K562 (cell line): ENCODE results near the gene PPP6R3. TPM values are rescaled to one million over a fixed set of nuclear protein-coding genes. Genes with fewer than 3 reads are reported as not detected.

Experiments
- ATAC-seq: fragments of 200-7000 bp; cut with Tn5 transposase; 3 replicates; pipeline ENCODE4 v1.9.1; 2020; ENCODE audit warnings: moderate library complexity
- BruUV-seq: library from RNA; stranded (reverse); fragments of 400-500 nt; replicated peaks from 2 replicates; lab custom pipeline; 2021; lab: Mats Ljungman, UMichigan
- CTCF ChIA-PET: fragments of 300-600 bp; formaldehyde crosslinking; extraction: SDS; loops from one replicate; lab custom pipeline; 2021; ENCODE audit warnings: low intra/inter-chr PET ratio; lab: Yijun Ruan, JAX
- POLR2A ChIA-PET: fragments of 300-600, 350-650 bp; sonication (Branson Sonifier 250); formaldehyde crosslinking; extraction: SDS; loops from one replicate; lab custom pipeline; 2021; ENCODE audit warnings: antibody characterized with exemption, inconsistent platforms; lab: Yijun Ruan, JAX
- DNase-seq, 4 experiments: peaks; one replicate each; pipeline versions ENCODE4 v3.0.0 to v3.0.0-alpha.2; 2011 to 2018; ENCODE audit warnings: low spot score in 3 of 4, mixed read lengths in 3 of 4; ENCODE audit errors: extremely low read depth in 1 of 4
- FAIRE-seq: peaks from 2 replicates; lab custom pipeline; 2011; peaks lifted over from hg19 to GRCh38; lab: Jason Lieb, UNC
- H2AFZ ChIP-seq: 2 replicates; pipeline ENCODE4 v1.6.0; 2011; ENCODE audit warnings: low read depth, low read length, control low read depth, inconsistent platforms
- H3K27ac ChIP-seq: fragments of 200-600 bp; 3 replicates; pipeline ENCODE4 v1.8.0; 2011; ENCODE audit warnings: low read depth, mild to moderate bottlenecking, control low read depth, inconsistent platforms, low read length, moderate library complexity, mixed read lengths; ENCODE audit errors: extremely low read depth
- H3K27me3 ChIP-seq, 2 experiments: fragments of 300-600 bp in 1 of 2; 2 replicates in 1 of 2; 3 replicates in 1 of 2; pipeline versions ENCODE4 v1.6.0 to v1.8.0; 2011; ENCODE audit warnings: inconsistent platforms in 2 of 2, low read length in 2 of 2, mild to moderate bottlenecking in 1 of 2, mixed read lengths in 1 of 2, moderate library complexity in 1 of 2; ENCODE audit not compliant: control insufficient read depth in 2 of 2, insufficient read depth in 2 of 2
- H3K36me3 ChIP-seq: fragments of 300-600 bp; 3 replicates; pipeline ENCODE4 v1.8.0; 2011; ENCODE audit warnings: mild to moderate bottlenecking, low read length, inconsistent platforms; ENCODE audit not compliant: control insufficient read depth, insufficient read depth
- H3K4me1 ChIP-seq, 2 experiments: fragments of 200-600 bp in 1 of 2; replicated peaks in 1 of 2; 2 replicates in 1 of 2; 3 replicates in 1 of 2; pipeline versions ENCODE4 v1.5.1 to v1.8.0; 2011; ENCODE audit warnings: inconsistent platforms in 2 of 2, low read length in 2 of 2, mild to moderate bottlenecking in 1 of 2, mixed read lengths in 1 of 2, moderate library complexity in 1 of 2; ENCODE audit not compliant: control insufficient read depth in 2 of 2, insufficient read depth in 2 of 2
- H3K4me2 ChIP-seq: 2 replicates; pipeline ENCODE4 v1.6.1; 2011; ENCODE audit warnings: low read length, control low read depth, inconsistent platforms, mixed read lengths; ENCODE audit not compliant: insufficient read depth
- H3K4me3 ChIP-seq: fragments of 200-600 bp; sonication (generic), shearing (Covaris generic); 2 replicates; pipeline ENCODE4 v1.5.1; 2016; ENCODE audit warnings: control low read depth, inconsistent platforms
- H3K79me2 ChIP-seq: fragments of 200-600 bp; 3 replicates; pipeline ENCODE4 v1.8.0; 2011; ENCODE audit warnings: low read length, inconsistent platforms; ENCODE audit not compliant: control insufficient read depth, insufficient read depth
- H3K9ac ChIP-seq, 2 experiments: 2 replicates each; pipeline versions ENCODE4 v1.6.0 to v1.6.1; 2011; ENCODE audit warnings: low read depth in 2 of 2, low read length in 2 of 2, control low read depth in 1 of 2, inconsistent platforms in 1 of 2, mild to moderate bottlenecking in 1 of 2, mixed read lengths in 1 of 2; ENCODE audit not compliant: insufficient read depth in 1 of 2
- H3K9me1 ChIP-seq: one replicate; pipeline ENCODE4 v1.6.0; 2011; ENCODE audit warnings: inconsistent platforms, mild to moderate bottlenecking, low read length, moderate library complexity; ENCODE audit not compliant: control insufficient read depth, insufficient read depth
- H3K9me3 ChIP-seq: replicated peaks from 2 replicates; pipeline ENCODE4 v1.5.1; 2011; ENCODE audit warnings: low read depth, low read length, inconsistent platforms; ENCODE audit not compliant: control insufficient read depth, insufficient read depth
- H4K20me1 ChIP-seq: replicated peaks from 2 replicates; pipeline ENCODE4 v1.6.1; 2011; ENCODE audit warnings: low read length, inconsistent platforms, mixed read lengths; ENCODE audit not compliant: control insufficient read depth, insufficient read depth
- HOXB6 ChIP-seq: fragments of 250-450 bp; sonication (Bioruptor Pico); IDR thresholded peaks from 2 replicates; pipeline ENCODE4 v1.5.1; 2022; ENCODE audit warnings: mild to moderate bottlenecking, borderline replicate concordance
- MAFF ChIP-seq: IDR thresholded peaks from 2 replicates; pipeline ENCODE4 v1.6.1; 2012; ENCODE audit warnings: low read length, improper control_type of control experiment
- NFYB ChIP-seq: IDR thresholded peaks from 2 replicates; pipeline ENCODE4 v1.6.1; 2011; ENCODE audit warnings: mild to moderate bottlenecking, moderate library complexity; ENCODE audit not compliant: insufficient read length; ENCODE audit errors: extremely low read depth
- WGBS: fragments of 100-300 bp; shearing (Covaris generic); methylation state at CpG from one replicate; pipeline ENCODE4 v1.1.6; 2016; ENCODE audit warnings: low coverage, mixed read lengths; ENCODE audit not compliant: insufficient coverage; ENCODE audit errors: missing lambda C conversion rate; 5-methylcytosine and 5-hydroxymethylcytosine counted together
- in situ Hi-C: fragments of 300-500 bp; cut with MboI; formaldehyde crosslinking; loops from 4 replicates; pipeline ENCODE4 v1.15.0; 2018; ENCODE audit warnings: inconsistent platforms, mixed read lengths
- intact Hi-C: fragments of 100-400 bp; cut with micrococcal nuclease; formaldehyde crosslinking; loops from 2 replicates; pipeline ENCODE4 v1.14.2; 2022
- polyA plus RNA-seq, 8 experiments: library from polyadenylated mRNA; depleted of rRNA in 4 of 8; stranded (reverse) in 5 of 8; unstranded in 3 of 8; fragments of >200 nt; fragmentation: Nextera tagmentation in 2 of 8; fragmentation: Illumina TruSeq in 1 of 8; extraction: Ambion mirVana in 2 of 8; extraction: Trizol in 1 of 8; gene quantifications; 2 replicates each; pipeline versions ENCODE4 v1.2.1 to v1.2.3, GENCODE V29; 2011 to 2014; ENCODE audit warnings: inconsistent platforms in 1 of 8, missing spikeins in 1 of 8
- total RNA-seq, 7 experiments: library from RNA; depleted of rRNA in 6 of 7; stranded (reverse); fragments of >200 nt in 6 of 7; fragmentation: Illumina TruSeq in 2 of 7; extraction: Trizol in 2 of 7; gene quantifications; 2 replicates each; pipeline versions ENCODE4 v1.2.1 to v1.2.3, GENCODE V29; 2011 to 2021; ENCODE audit warnings: low replicate concordance in 1 of 7
- TF ChIP-seq, protein P1 (sequence below): fragments of 450-650 bp; formaldehyde crosslinking; conservative IDR thresholded peaks from 2 replicates; pipeline ENCODE4 v1.4.0; 2022; ENCODE audit warnings: mild to moderate bottlenecking, missing genetic modification characterization

Gene PPP6R3
- total and polyA plus RNA-seq, 9 of the 15 experiments (the other 6 are each of a cell fraction or from before 2014, with no cell fraction given): 20.3 to 117 (median 80.6) TPM

DNA sequence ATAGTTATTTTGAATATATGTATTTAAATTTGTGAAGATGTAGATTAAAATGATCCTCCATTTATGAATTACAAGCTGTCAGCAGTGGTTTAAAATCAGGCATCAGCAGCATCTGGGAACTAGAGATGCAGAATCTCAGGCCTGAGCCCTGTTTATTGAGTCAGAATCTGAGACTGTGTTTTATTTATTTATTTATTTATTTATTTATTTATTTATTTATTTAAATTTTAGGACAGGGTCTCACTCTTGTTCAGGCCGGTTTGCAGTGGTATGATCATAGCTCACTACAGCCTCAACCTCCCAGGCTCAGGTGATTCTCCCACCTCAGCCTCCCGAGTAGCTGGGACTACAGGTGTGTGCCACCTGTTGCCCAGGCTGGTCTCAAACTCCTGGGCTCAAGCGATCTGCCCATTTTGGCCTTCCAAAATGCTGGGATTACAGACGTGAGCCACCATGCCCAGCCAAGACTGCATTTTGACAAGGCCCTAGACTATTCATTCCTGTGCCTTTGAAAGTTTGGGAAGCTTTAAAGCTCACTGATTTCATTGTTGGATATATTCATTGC, 70.7 kb downstream of the PPP6R3 start:
- Histone ChIP-seq H3K4me3 (no peak overlapping the region), H2AFZ (no peak overlapping the region), H4K20me1 (peaks cover 11% of the 10 kb centered on the region; the same call in 1 of the 2 replicates), H3K27me3 (no peaks in the 10 kb centered on the region), H3K9me1 (no peaks in the 10 kb centered on the region), H3K9ac (no peak overlapping the region), H3K27ac (no peak overlapping the region), H3K79me2 (peaks cover 85% of the 10 kb centered on the region), H3K36me3 (peaks cover 69% of the 10 kb centered on the region), H3K4me2 (no peak overlapping the region), H3K4me1 (no peaks in the 10 kb centered on the region; a peak in 1 of 5 replicates), H3K9me3 (no peaks in the 10 kb centered on the region)
- ATAC-seq (no peak), FAIRE-seq (no peak), DNase-seq (no peak)
- ChIA-PET POLR2A (interaction anchor here (1.3 kb wide), 1 partner anchor 12 kb away, joined by 6 read pairs; no protein-coding TSS in a partner anchor), CTCF (no interaction called here)
- in situ Hi-C loops: no loop called here
- BruUV-seq: no TSS peak
- TF ChIP-seq HOXB6 (CRISPR knock-in tag) (no peak), NFYB (no peak), MAFF (no peak)
- TF ChIP-seq, protein P1, sequence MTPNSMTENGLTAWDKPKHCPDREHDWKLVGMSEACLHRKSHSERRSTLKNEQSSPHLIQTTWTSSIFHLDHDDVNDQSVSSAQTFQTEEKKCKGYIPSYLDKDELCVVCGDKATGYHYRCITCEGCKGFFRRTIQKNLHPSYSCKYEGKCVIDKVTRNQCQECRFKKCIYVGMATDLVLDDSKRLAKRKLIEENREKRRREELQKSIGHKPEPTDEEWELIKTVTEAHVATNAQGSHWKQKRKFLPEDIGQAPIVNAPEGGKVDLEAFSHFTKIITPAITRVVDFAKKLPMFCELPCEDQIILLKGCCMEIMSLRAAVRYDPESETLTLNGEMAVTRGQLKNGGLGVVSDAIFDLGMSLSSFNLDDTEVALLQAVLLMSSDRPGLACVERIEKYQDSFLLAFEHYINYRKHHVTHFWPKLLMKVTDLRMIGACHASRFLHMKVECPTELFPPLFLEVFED (CRISPR knock-in tag): no peak
- 87% methylated on average over 3 of the region's 4 CpGs for WGBS
- intact Hi-C loops: no loop called here
